ENCODE data around the gene TRAF6. TPM values are rescaled to one million over a fixed set of nuclear protein-coding genes. Genes with fewer than 3 reads are reported as not detected.

TRAF6 gene
- polyA plus RNA-seq, 1 of the 3 experiments (the other 2 are of a cell fraction) = 4.3 TPM

DNA sequence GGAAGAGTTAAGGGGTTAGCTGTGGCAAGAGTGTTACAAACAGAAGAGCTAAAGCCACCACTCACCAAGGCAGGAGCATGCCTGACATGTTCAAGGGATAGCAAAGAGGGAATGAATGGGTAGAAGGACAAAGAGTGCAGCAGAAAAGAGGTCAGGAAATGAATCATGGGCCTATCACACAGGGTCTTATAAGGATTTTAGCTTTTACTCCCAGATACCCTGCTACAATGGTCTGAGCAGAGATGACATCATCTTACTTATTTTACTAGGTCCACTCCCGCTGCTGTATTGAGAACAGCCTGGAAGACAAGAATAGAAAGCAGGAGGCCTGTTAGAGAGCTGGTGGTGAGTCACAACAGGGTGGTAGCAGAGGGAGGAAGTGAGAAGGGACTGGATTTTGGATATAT, 9.8 kb downstream of the TRAF6 start (continued):
- TF ChIP-seq RAD21 (IDR thresholded peaks at IDR 0.05; ENCODE audit: low read length) = no peak

- POLR2A ChIA-PET = no interaction called here
- H3K27ac ChIP-seq (ENCODE audit: low read depth in 2 of 2, low read length in 1 of 2) = peak overlapping the region in 1 of 2 experiments; percentile 80; a peak in 2 of 4 replicates
These were observed 10.8 kb downstream of the TRAF6 start for GRCh38 chr11:36499315-36499714.

More at GRCh38 chr11:36499315-36499714, 10.8 kb downstream of the TRAF6 start:
- CTCF ChIA-PET = interaction anchor here (1.2 to 3.3 kb wide), 2 partner anchors 10 to 207 kb away, joined by 3 to 18 read pairs; partner anchors contain the start of gene TRAF6
- TF ChIP-seq EZH2phosphoT487 (IDR thresholded peaks at IDR 0.05; ENCODE audit: borderline replicate concordance, low read depth) (no peak), JUND (IDR thresholded peaks at IDR 0.05) (no peak), FOSL2 (IDR thresholded peaks at IDR 0.05; ENCODE audit: borderline replicate concordance, low read depth) (no peak), POLR2AphosphoS5 (IDR thresholded peaks at IDR 0.05; ENCODE audit: low read depth, low read length) (no peak), RFX5 (IDR thresholded peaks at IDR 0.05; ENCODE audit: low read length) (no peak), NFIC (IDR thresholded peaks at IDR 0.05; ENCODE audit: borderline replicate concordance) (no peak), USF2 (IDR thresholded peaks at IDR 0.05; ENCODE audit: borderline replicate concordance, low read depth, low read length) (no peak), USF1 (IDR thresholded peaks at IDR 0.05; ENCODE audit: borderline replicate concordance, low read depth) (no peak), SIN3A (IDR thresholded peaks at IDR 0.05; ENCODE audit: borderline replicate concordance, low read depth, low read length) (no peak), REST (IDR thresholded peaks at IDR 0.05; ENCODE audit: low read depth, low read length) (no peak), SMC3 (IDR thresholded peaks at IDR 0.05; ENCODE audit: low read depth, low read length) (no peak), FOXJ3 (CRISPR knock-in tag; IDR thresholded peaks at IDR 0.05) (no peak), GABPA (IDR thresholded peaks at IDR 0.05; ENCODE audit: low read depth) (no peak)
- TF ChIP-seq, protein P1, sequence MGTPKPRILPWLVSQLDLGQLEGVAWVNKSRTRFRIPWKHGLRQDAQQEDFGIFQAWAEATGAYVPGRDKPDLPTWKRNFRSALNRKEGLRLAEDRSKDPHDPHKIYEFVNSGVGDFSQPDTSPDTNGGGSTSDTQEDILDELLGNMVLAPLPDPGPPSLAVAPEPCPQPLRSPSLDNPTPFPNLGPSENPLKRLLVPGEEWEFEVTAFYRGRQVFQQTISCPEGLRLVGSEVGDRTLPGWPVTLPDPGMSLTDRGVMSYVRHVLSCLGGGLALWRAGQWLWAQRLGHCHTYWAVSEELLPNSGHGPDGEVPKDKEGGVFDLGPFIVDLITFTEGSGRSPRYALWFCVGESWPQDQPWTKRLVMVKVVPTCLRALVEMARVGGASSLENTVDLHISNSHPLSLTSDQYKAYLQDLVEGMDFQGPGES (IDR thresholded peaks at IDR 0.05; ENCODE audit: low read depth, low read length) = no peak
- TF ChIP-seq, protein P2, sequence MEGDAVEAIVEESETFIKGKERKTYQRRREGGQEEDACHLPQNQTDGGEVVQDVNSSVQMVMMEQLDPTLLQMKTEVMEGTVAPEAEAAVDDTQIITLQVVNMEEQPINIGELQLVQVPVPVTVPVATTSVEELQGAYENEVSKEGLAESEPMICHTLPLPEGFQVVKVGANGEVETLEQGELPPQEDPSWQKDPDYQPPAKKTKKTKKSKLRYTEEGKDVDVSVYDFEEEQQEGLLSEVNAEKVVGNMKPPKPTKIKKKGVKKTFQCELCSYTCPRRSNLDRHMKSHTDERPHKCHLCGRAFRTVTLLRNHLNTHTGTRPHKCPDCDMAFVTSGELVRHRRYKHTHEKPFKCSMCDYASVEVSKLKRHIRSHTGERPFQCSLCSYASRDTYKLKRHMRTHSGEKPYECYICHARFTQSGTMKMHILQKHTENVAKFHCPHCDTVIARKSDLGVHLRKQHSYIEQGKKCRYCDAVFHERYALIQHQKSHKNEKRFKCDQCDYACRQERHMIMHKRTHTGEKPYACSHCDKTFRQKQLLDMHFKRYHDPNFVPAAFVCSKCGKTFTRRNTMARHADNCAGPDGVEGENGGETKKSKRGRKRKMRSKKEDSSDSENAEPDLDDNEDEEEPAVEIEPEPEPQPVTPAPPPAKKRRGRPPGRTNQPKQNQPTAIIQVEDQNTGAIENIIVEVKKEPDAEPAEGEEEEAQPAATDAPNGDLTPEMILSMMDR (IDR thresholded peaks at IDR 0.05) = no peak
- Histone ChIP-seq H3K27me3 (ENCODE audit: insufficient read depth) (no peaks in the 10 kb centered on the region), H3K9me3 (no peaks in the 10 kb centered on the region), H3K9ac (no peak overlapping the region), H3K4me2 (no peak overlapping the region), H3K4me1 (ENCODE audit: control insufficient read depth in 1 of 2, insufficient read depth in 2 of 2, low read depth in 1 of 2, low read length in 1 of 2) (peaks cover 4 to 20% of the 10 kb centered on the region in 2 experiments), H3F3A (replicated peaks; ENCODE audit: insufficient read depth) (peaks cover 24% of the 10 kb centered on the region), H3K9me2 (no peaks in the 10 kb centered on the region), H3K79me2 (ENCODE audit: insufficient read depth) (peaks cover 54% of the 10 kb centered on the region), H3K4me3 (ENCODE audit: low read depth in 2 of 2, low read length in 1 of 2) (no peak overlapping the region), H2AFZ (ENCODE audit: low read depth) (no peak overlapping the region), H4K20me1 (ENCODE audit: insufficient read depth) (no peaks in the 10 kb centered on the region), H3K36me3 (replicated peaks in 1 of 2; ENCODE audit: control insufficient read depth in 1 of 2, insufficient read depth in 2 of 2, low read length in 1 of 2) (peaks cover 52 to 68% of the 10 kb centered on the region in 2 experiments)
- DNase-seq = no peak
- WGBS (ENCODE audit: low lambda C conversion rate) = 97% methylated on average over 4 of the region's 4 CpGs

Measured in SK-N-SH (cell line).